ENCODE data around the gene PXK.
"Not testable (repeated sequence)": the region's sequence is repeated elsewhere in the genome, so short reads cannot be mapped to it uniquely, and the experiment has no call there.

PXK gene

DNA sequence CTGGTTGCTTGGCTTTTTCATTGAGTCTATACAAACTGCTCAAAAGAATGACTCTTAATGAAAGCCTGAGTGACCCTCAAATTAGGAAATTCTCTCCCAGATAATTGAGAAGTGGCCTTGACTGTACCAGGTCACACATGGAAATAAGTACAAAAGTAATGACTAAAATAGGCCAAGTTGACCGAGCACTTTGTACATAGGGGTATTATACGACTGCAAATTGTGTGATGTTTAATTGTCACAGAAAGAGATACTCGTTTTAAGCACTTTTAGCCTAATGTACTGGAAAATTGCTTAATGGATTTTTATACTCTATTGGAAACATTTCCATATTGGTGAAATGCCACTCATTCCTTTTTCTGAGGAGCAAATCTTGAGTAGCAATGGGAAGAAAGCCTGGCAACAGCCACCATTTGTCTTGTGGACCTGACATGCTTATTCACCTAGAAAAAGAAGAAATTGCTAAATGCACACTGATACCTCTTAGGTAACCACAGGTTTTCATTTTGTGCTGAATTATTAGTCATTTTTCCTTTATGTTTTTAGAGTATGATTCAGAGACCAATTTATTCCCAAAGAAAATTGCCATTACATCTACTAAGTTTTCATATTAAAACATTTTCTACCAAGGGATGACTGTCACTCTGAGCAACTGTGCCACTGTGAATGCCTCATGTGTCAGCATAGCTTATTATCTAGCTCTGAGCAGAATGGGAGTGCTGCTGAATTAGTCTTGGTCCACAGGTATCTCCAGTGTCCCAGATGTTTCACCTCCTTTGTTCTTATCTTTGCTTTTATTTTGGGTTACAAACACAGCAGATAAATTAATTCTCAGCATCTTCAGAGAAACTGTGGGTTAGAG, 8.9 kb upstream of the PXK start:
- DNase-seq: no peak

- no peak for DNase-seq
Measured at GRCh38 chr3:58324391-58325390, 8.0 kb upstream of the PXK start.

- no peak for DNase-seq
Measured at GRCh38 chr3:58325525-58325992, 7.1 kb upstream of the PXK start.

GRCh38 chr3:58326267-58326900, 6.3 kb upstream of the PXK start:
- no peak for DNase-seq

- no peak for DNase-seq
Measured at GRCh38 chr3:58329150-58329921, 3.4 kb upstream of the PXK start.

- DNase-seq: no peak
Measured at GRCh38 chr3:58329922-58330413, 2.7 kb upstream of the PXK start.

GRCh38 chr3:58331593-58332152, 1.0 kb upstream of the PXK start:
- DNase-seq: no peak

DNA sequence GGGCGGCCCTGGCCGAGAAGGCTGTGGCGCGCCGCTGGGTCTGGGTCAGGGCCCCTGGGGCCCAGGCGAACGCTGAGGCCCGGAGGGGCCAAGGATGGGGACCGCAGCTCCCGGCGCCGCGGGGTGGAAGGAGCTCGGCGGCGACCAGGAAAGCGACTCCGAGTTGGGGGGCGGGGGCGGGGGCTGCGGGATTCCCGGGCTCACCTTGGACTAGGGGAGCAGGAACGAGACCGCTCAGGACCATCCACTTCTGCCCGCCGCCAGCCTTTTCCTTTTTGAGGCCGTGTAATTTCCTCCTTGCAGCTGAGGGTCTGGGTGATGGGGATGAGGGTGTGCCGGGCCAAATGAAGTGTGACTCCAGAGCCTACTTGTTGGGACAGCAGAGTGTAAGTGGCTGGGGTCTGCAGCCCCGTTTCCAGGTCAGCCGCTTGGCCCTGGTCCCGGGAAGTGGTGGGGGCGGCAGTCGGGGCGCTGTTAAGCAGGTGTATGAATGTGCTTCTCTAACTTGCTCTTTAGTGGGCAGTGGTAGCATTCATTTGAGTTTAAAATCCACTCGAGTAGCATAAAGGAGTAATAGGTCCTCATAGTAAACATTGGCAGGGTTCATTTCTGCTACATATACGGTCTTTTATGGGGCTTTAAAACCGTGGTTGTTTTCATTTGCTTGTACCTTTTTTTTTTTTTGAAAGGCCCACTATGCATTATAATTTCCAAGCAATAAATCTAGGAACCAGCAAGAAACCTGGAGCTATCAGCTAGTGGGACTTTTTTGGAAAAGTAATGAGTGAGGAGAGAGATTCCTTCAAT, 717 bp downstream of the PXK start:
- DNase-seq: peak; percentile 65

DNA sequence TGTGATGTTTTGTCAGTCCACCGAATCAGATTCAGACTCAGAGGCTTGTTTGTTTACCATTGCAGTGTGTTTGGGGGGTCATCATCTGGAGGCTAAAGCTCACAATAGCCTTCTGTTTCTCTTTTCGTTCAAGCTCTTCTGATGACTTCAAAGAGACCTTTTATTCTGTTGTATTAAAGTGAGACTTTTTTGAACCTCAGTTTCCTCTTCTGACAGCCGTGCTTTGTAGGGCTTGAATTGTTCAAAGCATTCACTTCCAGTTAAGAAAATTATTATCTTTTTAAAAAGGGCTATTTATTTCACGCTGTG, 1.3 kb downstream of the PXK start:
- no peak for DNase-seq

- no peak for DNase-seq
Measured at GRCh38 chr3:58334506-58334884, 1.8 kb downstream of the PXK start.

GRCh38 chr3:58335652-58335947, 2.9 kb downstream of the PXK start:
- no peak for DNase-seq

- DNase-seq: no peak
Measured at GRCh38 chr3:58336135-58336882, 3.6 kb downstream of the PXK start.

DNA sequence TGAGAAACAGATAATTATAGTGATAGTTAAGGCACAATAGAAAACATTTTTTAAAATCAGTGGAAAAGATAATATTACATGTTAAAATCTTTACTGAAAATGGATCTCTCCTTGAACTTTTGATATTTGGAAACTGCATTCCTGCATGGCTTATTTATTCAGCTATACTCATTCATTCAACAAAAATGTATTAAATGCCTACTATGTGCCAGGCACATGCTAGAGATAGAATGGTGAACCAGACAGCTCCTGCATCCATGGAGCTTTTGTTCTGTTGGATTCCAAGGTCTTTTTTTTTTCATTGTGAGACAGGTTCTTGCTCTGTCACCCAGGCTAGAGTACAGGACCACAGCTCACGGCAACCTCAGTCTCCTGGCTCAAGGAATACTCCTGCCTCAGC, 4.5 kb downstream of the PXK start:
- DNase-seq: no peak

GRCh38 chr3:58339146-58339545, 6.5 kb downstream of the PXK start:
- not testable (repeated sequence) for DNase-seq

- DNase-seq: no peak
Measured at GRCh38 chr3:58340594-58341244, 8.0 kb downstream of the PXK start.

DNA sequence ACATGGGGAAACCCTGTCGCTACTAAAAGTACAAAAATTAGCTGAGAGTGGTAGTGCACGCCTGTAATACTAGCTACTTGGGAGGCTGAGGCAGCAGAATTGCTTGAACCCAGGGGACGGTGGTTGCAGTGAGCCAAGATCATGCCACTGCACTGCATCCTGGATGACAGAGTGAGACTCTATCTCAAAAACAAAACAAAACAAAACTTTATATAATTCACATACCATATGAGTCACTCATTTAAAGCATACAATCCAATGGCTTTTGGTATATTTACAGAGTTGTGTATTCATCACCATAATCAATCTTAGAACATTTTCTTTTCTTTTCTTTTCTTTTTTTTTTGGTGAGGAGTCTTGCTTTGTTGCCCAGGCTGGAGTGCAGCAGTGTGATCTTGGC, 8.7 kb downstream of the PXK start:
- DNase-seq: no peak

GRCh38 chr3:58342676-58343075, 10.0 kb downstream of the PXK start:
- DNase-seq: no peak

- no peak for DNase-seq
Measured at GRCh38 chr3:58345457-58345856, 12.8 kb downstream of the PXK start.

DNA sequence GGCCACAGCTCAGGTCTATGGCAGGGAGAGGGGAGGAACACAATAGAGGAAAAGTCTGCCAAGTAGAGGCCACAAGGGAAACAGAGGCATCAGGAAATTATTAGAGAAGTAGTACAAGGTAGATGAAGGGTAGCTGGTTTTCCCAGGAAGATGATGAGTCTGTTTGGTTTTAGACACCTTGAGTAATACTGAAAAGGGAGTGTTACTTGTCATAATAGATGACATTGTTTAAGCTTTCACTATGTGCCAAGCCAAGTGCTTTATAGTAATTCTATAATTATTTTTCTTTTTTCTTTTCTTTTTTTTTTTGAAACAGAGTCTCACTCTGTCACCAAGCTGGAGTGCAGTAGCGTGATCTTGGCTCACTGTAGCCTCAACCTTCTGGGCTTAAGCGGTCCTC, 13.7 kb downstream of the PXK start:
- DNase-seq: no peak

DNA sequence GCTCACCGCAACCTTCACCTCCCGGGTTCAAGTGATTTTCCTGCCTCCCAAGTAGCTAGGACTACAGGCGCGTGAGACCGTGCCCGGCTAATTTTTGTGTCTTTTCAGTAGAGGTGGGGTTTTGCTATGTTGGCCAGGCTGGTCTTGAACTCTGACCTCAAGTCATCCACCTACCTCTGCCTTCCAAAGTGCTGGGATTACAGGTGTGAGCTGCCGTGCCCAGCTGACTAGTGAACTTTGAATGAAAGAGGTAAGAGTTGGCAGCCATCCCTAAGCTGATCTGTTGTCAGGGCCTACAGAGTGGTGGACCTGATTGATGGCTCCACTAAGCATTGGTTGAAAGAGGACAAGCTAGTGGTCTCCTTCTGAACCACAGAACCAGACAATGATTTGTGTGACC, 15.3 kb downstream of the PXK start:
- no peak for DNase-seq

Measured in islet precursor cell (in vitro differentiated cells).